ENCODE data around the gene C4orf51. TPM values are rescaled to one million over a fixed set of nuclear protein-coding genes. Genes with fewer than 3 reads are reported as not detected.
"Not testable (repeated sequence)": the region's sequence is repeated elsewhere in the genome, so short reads cannot be mapped to it uniquely, and the experiment has no call there.

Gene C4orf51
- total RNA-seq, result not detected in 2 replicates

GRCh38 chr4:145679991-145680455, at the start of gene C4orf51:
TSS of gene C4orf51 (plus strand) at chr4:145680146. CDS start at chr4:145680204, 58 bp downstream.
- peak; percentile 73 for DNase-seq (ENCODE audit: extremely low read depth, low read depth, low spot score)

- DNase-seq (ENCODE audit: extremely low read depth, low read depth, low spot score), result no peak
These were observed 44.8 kb upstream of the C4orf51 start for GRCh38 chr4:145635117-145635516.

GRCh38 chr4:145635630-145636029, 44.3 kb upstream of the C4orf51 start:
- no peak for DNase-seq (ENCODE audit: extremely low read depth, low read depth, low spot score)

GRCh38 chr4:145639186-145639698, 40.7 kb upstream of the C4orf51 start:
- no peak for DNase-seq (ENCODE audit: extremely low read depth, low read depth, low spot score)

GRCh38 chr4:145640236-145640635, 39.7 kb upstream of the C4orf51 start:
- not testable (repeated sequence) for DNase-seq (ENCODE audit: extremely low read depth, low read depth, low spot score)

GRCh38 chr4:145643295-145643694, 36.7 kb upstream of the C4orf51 start:
- DNase-seq (ENCODE audit: extremely low read depth, low read depth, low spot score), result no peak

GRCh38 chr4:145644699-145645098, 35.2 kb upstream of the C4orf51 start:
- no peak for DNase-seq (ENCODE audit: extremely low read depth, low read depth, low spot score)

- DNase-seq (ENCODE audit: extremely low read depth, low read depth, low spot score), result no peak
These were observed 23.8 kb upstream of the C4orf51 start for GRCh38 chr4:145656156-145656555.

- no peak for DNase-seq (ENCODE audit: extremely low read depth, low read depth, low spot score)
These were observed 19.9 kb upstream of the C4orf51 start for GRCh38 chr4:145660064-145660463.

- DNase-seq (ENCODE audit: extremely low read depth, low read depth, low spot score), result no peak
These were observed 16.8 kb upstream of the C4orf51 start for GRCh38 chr4:145663194-145663593.

- DNase-seq (ENCODE audit: extremely low read depth, low read depth, low spot score), result no peak
These were observed 14.2 kb upstream of the C4orf51 start for GRCh38 chr4:145665773-145666172.

- no peak for DNase-seq (ENCODE audit: extremely low read depth, low read depth, low spot score)
These were observed 9.5 kb upstream of the C4orf51 start for GRCh38 chr4:145670422-145670821.

- DNase-seq (ENCODE audit: extremely low read depth, low read depth, low spot score), result peak; percentile 37
These were observed 426 bp upstream of the C4orf51 start for GRCh38 chr4:145679520-145679919.

- DNase-seq (ENCODE audit: extremely low read depth, low read depth, low spot score), result no peak
These were observed 956 bp downstream of the C4orf51 start for GRCh38 chr4:145680902-145681301.

GRCh38 chr4:145681518-145681917, 1.6 kb downstream of the C4orf51 start:
- no peak for DNase-seq (ENCODE audit: extremely low read depth, low read depth, low spot score)

GRCh38 chr4:145681956-145682355, 2.0 kb downstream of the C4orf51 start:
- DNase-seq (ENCODE audit: extremely low read depth, low read depth, low spot score), result no peak

GRCh38 chr4:145686991-145687390, 7.0 kb downstream of the C4orf51 start:
- no peak for DNase-seq (ENCODE audit: extremely low read depth, low read depth, low spot score)

GRCh38 chr4:145690610-145691009, 10.7 kb downstream of the C4orf51 start:
- no peak for DNase-seq (ENCODE audit: extremely low read depth, low read depth, low spot score)

- not testable (repeated sequence) for DNase-seq (ENCODE audit: extremely low read depth, low read depth, low spot score)
These were observed 11.5 kb downstream of the C4orf51 start for GRCh38 chr4:145691416-145691815.

- DNase-seq (ENCODE audit: extremely low read depth, low read depth, low spot score), result no peak
These were observed 15.0 kb downstream of the C4orf51 start for GRCh38 chr4:145694929-145695328.

- no peak for DNase-seq (ENCODE audit: extremely low read depth, low read depth, low spot score)
These were observed 17.4 kb downstream of the C4orf51 start for GRCh38 chr4:145697332-145697731.

- DNase-seq (ENCODE audit: extremely low read depth, low read depth, low spot score), result no peak
These were observed 18.6 kb downstream of the C4orf51 start for GRCh38 chr4:145698507-145698906.

GRCh38 chr4:145703850-145704497, 24.0 kb downstream of the C4orf51 start:
- DNase-seq (ENCODE audit: extremely low read depth, low read depth, low spot score), result no peak

Measured in glomerular endothelial cell (primary cell).